Panc1 (cell line): ENCODE data around the gene ROCK2.
"Not testable (repeated sequence)": the region's sequence is repeated elsewhere in the genome, so short reads cannot be mapped to it uniquely, and the experiment has no call there.

Source experiments
- CTCF ChIP-seq: fragments of 450-650 bp; IDR thresholded peaks from 2 replicates; pipeline ENCODE4 v1.5.1; 2017; ENCODE audit warnings: mild to moderate bottlenecking
- REST ChIP-seq, 2 experiments: IDR thresholded peaks; 2 replicates each; pipeline ENCODE4 v1.6.1; 2011 to 2012; ENCODE audit warnings: low read depth in 2 of 2, control low read depth in 1 of 2, low read length in 1 of 2, mild to moderate bottlenecking in 1 of 2, moderate library complexity in 1 of 2; ENCODE audit not compliant: insufficient read depth in 1 of 2
- TCF7L2 ChIP-seq: IDR thresholded peaks from 2 replicates; pipeline ENCODE4 v1.6.1; 2011; ENCODE audit warnings: mild to moderate bottlenecking, low read depth, low read length, inconsistent platforms

- not testable (repeated sequence) for TF ChIP-seq CTCF; TCF7L2; REST (IDR thresholded peaks at IDR 0.05; ENCODE audit: insufficient read depth in 1 of 2, low read depth in 2 of 2, low read length in 1 of 2)
Observed at GRCh38 chr2:11261564-11261963, 82.9 kb downstream of the ROCK2 start.
